ENCODE results near the gene EEF1G. TPM values are rescaled to one million over a fixed set of nuclear protein-coding genes. Genes with fewer than 3 reads are reported as not detected.
A peak's percentile ranks its signal among the peaks of the same experiment; 100 is the strongest.

EEF1G gene
- total RNA-seq, 1 donor = 1,443 TPM

DNA sequence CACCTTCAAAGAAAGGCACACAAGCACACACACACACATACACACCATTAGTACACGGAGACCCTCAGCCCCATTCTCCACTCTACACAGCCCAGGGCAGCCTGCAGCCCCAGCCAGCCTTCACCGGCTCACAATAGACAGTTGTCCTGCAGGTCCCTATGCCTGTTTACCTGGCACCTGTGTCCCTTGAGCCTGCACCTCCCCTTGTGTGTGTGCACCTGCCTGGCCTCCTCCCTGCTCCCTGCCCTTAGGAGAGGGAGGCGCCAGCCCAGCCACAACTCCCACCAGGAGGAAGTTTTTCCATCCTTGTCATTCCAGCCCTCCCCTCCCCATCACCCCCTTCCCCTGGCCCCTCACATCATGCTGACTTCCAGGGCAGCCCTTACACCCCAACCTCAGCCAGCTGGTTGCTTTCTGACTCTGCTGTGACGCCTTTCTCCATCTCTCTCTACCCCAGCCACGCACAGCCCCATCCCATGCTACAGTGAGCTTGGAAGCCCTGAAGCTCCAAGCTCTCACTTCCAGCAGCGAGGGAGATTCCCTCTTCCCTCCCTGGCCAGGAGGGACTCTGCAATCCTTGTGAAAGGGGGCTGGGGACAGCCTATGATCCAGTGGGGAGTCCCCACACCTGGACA, 31.5 kb downstream of the EEF1G start:
- peak overlapping the region; percentile 93 for H3K4me3 ChIP-seq (ENCODE audit: low read depth, low read length)
- TF ChIP-seq, protein P1, sequence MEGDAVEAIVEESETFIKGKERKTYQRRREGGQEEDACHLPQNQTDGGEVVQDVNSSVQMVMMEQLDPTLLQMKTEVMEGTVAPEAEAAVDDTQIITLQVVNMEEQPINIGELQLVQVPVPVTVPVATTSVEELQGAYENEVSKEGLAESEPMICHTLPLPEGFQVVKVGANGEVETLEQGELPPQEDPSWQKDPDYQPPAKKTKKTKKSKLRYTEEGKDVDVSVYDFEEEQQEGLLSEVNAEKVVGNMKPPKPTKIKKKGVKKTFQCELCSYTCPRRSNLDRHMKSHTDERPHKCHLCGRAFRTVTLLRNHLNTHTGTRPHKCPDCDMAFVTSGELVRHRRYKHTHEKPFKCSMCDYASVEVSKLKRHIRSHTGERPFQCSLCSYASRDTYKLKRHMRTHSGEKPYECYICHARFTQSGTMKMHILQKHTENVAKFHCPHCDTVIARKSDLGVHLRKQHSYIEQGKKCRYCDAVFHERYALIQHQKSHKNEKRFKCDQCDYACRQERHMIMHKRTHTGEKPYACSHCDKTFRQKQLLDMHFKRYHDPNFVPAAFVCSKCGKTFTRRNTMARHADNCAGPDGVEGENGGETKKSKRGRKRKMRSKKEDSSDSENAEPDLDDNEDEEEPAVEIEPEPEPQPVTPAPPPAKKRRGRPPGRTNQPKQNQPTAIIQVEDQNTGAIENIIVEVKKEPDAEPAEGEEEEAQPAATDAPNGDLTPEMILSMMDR (IDR thresholded peaks at IDR 0.05; ENCODE audit: insufficient read depth, low read length) = no peak
- DNase-seq (ENCODE audit: low read depth) = no peak

DNA sequence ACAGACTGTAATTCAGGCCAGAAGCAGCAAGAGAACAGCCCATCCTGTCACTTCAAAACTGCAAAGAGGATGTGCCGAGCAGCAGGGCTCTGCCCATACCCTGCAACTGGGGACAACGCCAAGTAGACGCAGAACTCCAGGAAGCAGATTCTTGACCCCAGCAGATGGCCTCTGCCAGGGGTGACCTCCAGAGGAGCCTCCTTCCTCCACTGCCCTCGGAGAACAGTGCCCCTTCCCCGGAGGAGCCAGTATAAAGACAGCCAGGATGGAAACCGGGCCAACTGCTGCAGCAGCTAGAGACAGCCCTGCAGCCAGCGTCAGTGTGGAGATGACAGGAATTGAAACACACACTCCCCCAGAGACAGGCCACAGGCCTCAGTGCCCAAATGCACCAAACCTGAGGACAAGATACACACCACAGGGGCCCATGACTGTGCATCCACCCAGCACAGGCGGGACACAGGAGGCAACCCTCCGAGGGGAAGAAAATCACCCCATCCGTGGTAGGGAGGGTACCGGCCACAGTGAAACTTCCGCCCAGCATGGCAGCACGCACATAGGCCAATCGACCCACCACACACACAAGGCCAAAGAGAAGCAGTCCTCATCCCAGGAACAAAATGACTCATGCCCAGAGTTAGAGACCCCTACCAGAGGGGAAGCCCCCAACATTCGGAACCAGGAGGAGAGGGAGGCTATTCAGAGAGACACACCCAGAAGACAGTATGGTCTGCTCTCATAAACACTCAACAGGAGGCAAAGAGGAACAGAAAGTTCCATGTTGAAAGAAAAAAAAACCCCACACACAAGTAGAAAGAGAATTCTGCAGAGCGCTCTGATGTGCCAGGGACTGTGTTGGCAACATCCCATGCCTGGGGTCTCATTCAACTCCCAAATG, 32.6 kb downstream of the EEF1G start:
- DNase-seq (ENCODE audit: low read depth) = peak; percentile 42
- TF ChIP-seq, protein P1 (IDR thresholded peaks at IDR 0.05; ENCODE audit: insufficient read depth, low read length) = no peak
- peak overlapping the region; percentile 93 for H3K4me3 ChIP-seq (ENCODE audit: low read depth, low read length)

DNA sequence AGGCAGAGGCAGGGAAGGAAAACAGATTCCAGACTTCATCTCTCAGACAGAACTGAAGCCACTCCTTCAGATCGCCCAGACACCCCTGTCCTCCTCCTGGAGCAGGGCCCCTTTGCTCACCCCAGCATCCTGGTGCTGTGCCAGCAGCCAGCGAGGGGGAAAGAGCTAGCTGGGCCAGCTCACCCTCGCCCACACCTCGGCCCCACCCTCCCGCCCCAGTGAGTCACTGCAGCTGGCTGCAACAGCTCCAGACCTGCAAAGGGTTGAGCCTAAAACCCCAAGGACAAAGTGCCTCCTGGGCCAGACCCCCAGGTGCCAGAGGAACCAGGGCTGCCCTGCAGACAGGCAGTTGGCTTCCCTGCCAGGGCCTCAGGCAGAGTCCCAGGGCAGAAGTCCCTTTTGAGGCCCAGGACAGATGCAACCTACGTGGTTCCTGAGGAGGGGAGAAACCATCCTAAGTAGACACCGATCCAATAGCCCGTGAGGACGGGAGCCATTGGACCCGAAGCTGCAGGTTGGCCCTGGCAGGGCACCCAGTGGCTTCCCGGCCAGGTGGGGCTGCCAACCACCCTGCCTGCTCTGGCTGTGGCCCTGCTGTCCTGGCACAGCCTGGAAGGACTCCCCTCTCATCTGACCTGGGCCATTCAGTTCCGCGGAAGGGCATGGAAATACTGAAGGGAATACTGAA, 34.3 kb downstream of the EEF1G start:
- TF ChIP-seq, protein P1 (IDR thresholded peaks at IDR 0.05; ENCODE audit: insufficient read depth, low read length) = no peak
- peak overlapping the region; percentile 93 for H3K4me3 ChIP-seq (ENCODE audit: low read depth, low read length)
- peak; percentile 94 for DNase-seq (ENCODE audit: low read depth)

DNA sequence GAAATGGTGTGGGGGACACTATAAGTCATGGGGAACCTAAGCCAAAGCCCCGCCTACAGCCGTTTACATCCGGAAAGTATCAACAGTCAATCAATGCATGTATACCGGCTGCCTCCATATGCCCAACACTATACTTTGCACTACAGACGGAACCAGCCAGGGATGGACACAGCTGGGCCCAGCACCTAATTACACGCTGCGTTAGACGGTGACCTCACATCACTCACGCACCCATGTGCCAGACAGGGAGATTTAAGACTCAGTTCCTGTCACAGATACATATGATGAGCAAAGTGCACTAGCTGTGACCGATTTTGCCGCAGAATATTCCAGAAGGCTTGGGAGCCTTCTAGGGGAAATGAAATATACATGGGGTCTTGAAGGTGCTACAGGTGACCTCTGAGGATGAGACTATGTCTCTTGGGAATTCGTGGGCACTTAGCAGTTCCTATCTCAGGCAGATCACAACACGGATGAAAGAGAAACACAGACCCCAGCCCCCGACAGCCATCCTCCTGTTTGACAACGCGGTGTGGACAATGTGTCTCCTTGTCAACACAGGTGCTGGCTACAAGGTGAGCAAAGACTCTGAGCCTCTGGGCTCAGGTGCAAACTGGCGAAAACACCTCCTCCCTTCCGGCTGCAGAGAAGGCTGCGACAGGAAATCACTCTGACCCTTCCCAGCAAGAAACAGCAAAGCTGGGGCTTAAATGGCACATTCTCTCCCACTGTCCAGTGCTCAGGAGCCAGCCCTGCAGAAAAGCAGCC, 35.0 kb downstream of the EEF1G start:
- DNase-seq (ENCODE audit: low read depth) = no peak
- peak overlapping the region; percentile 59 for H3K4me3 ChIP-seq (ENCODE audit: low read depth, low read length)
- TF ChIP-seq, protein P1 (IDR thresholded peaks at IDR 0.05; ENCODE audit: insufficient read depth, low read length) = no peak

DNA sequence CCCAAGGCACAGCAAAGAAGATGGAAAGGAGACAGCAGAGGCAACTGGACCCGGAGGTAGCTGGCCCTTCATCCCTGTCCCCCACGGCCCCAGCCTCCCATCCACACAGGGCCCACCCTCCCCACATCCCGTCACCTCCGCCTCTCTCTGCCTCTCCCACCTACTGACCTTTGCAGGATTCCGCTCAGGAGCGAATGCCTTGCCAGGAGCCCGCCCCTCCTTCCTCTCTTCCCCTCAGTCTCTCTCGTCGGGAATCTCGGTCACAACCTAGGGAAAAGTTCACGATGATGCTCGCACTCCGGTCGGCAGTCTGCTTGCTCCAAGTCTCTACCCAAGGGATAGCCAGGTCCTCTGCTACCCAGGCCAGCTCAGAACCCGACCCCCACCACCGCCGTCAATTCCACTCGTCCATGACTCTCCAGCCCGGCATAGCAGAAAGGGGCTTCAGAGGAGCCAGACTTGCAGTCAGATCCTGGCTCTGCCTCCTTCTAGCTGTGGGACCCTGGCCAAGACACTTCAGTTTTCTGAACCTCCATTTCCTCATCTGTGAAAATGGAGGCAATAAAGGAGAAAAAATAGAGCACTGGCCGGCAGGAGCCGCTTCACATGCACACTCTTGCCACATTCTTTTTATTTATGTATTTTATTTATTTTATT, 37.3 kb downstream of the EEF1G start:
- H3K4me3 ChIP-seq (ENCODE audit: low read depth, low read length) = no peak overlapping the region
- no peak for DNase-seq (ENCODE audit: low read depth)
- TF ChIP-seq, protein P1 (IDR thresholded peaks at IDR 0.05; ENCODE audit: insufficient read depth, low read length) = no peak

DNA sequence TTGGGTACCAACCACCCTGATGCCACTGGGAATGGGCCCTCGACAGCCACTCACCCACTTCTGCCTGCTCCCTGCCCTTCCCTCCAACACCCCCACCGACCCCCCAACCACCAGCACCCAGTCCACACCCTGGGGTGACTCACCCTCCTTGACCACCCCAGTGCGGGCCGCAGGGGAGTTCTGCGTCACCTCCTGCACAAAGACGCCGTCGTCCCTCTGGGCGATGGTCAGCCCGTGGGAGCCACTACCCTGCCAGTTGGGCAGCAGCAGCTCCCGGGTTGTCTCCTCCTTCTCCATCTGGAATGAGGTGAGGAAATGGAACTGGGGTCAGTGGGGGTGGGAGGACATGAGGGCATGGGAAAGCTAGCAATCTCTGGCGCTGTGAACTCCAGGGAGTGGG, 37.9 kb downstream of the EEF1G start:
- no peak for DNase-seq (ENCODE audit: low read depth)
- TF ChIP-seq, protein P1 (IDR thresholded peaks at IDR 0.05; ENCODE audit: insufficient read depth, low read length) = no peak
- H3K4me3 ChIP-seq (ENCODE audit: low read depth, low read length) = no peak overlapping the region
